Measurements from ENCODE around the gene SSBP3. TPM values are rescaled to one million over a fixed set of nuclear protein-coding genes. Genes with fewer than 3 reads are reported as not detected.
A peak's percentile ranks its signal among the peaks of the same experiment; 100 is the strongest.

Gene SSBP3
- total and polyA plus RNA-seq, 9 of the 15 experiments (the other 6 are each of a cell fraction or from before 2014, with no cell fraction given): 8.7 to 108 (median 33.8) TPM

DNA sequence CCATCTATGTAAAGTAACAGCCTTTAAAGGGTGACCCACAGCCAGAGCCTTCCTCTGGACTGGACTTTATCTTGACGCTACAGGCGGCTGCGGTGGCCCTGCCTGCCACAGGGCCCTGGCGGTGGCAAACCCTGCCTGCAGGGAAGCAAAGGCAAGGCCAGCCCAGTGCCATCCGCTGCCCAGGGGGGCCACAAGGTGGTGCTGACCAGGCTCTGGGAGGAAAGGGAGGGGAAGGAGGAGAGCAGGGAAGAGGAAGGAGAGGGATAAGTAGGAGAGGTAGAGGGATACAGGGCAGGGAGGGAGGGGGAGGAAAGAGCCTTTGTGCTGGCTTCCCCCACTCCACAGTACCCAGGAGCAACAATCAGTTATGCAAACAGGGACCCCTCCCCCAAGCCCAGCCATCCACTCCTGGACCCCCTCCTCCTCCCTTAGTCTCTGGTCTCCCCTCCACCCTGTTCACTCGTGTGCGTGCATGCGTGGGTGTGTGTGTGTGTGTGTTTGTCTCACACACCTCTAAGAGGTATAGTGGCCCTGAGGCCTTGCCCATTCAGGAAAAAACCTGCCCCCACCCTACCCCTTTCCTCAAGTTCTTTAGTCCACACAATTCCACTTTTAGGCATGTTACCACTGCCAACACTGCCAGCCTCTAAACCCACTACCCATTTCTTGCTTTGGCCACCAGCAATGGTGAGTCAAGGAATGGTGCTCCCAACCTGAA lies 30.3 kb downstream of the SSBP3 start (continued):
- TF ChIP-seq GATA2 (CRISPR knock-in tag; IDR thresholded peaks at IDR 0.05) (peak; percentile 72), MBD2 (IDR thresholded peaks at IDR 0.05; ENCODE audit: borderline replicate concordance, low read depth) (no peak), HNRNPUL1 (IDR thresholded peaks at IDR 0.05; ENCODE audit: low read length) (no peak), RBM14 (IDR thresholded peaks at IDR 0.05; ENCODE audit: borderline replicate concordance, insufficient read depth, low read depth, low read length) (no peak), POLR2B (IDR thresholded peaks at IDR 0.05; ENCODE audit: low read depth, partially characterized antibody) (no peak), KAT8 (IDR thresholded peaks at IDR 0.05; ENCODE audit: low read depth) (no peak), PHF20 (IDR thresholded peaks at IDR 0.05; ENCODE audit: partially characterized antibody) (no peak), PYGO2 (tag; IDR thresholded peaks at IDR 0.05) (no peak), SMAD4 (CRISPR knock-in tag; conservative IDR thresholded peaks at IDR 0.05) (peak; percentile 41), MAFK (IDR thresholded peaks at IDR 0.05; ENCODE audit: low read length) (no peak), ZNF143 (CRISPR knock-in tag; IDR thresholded peaks at IDR 0.05) (peak; percentile 29; the same call in 1 of the 2 replicates), TEAD4 (IDR thresholded peaks at IDR 0.05; ENCODE audit: low read length) (peak; percentile 66), TEAD4 (CRISPR knock-in tag; IDR thresholded peaks at IDR 0.05; ENCODE audit: borderline replicate concordance) (no peak), SIRT6 (IDR thresholded peaks at IDR 0.05; ENCODE audit: low read depth, low read length) (no peak), ZNF263 (CRISPR knock-in tag; IDR thresholded peaks at IDR 0.05; ENCODE audit: borderline replicate concordance) (0 out of 2 replicates have a peak, but pooled peaks have one; percentile 54), ZNF384 (IDR thresholded peaks at IDR 0.05; ENCODE audit: low read depth, low read length) (no peak)
- TF ChIP-seq, protein P1, sequence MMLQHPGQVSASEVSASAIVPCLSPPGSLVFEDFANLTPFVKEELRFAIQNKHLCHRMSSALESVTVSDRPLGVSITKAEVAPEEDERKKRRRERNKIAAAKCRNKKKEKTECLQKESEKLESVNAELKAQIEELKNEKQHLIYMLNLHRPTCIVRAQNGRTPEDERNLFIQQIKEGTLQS (IDR thresholded peaks at IDR 0.05): no peak
- TF ChIP-seq, protein P1 (CRISPR knock-in tag; conservative IDR thresholded peaks at IDR 0.05): no peak
- TF ChIP-seq, protein P2, sequence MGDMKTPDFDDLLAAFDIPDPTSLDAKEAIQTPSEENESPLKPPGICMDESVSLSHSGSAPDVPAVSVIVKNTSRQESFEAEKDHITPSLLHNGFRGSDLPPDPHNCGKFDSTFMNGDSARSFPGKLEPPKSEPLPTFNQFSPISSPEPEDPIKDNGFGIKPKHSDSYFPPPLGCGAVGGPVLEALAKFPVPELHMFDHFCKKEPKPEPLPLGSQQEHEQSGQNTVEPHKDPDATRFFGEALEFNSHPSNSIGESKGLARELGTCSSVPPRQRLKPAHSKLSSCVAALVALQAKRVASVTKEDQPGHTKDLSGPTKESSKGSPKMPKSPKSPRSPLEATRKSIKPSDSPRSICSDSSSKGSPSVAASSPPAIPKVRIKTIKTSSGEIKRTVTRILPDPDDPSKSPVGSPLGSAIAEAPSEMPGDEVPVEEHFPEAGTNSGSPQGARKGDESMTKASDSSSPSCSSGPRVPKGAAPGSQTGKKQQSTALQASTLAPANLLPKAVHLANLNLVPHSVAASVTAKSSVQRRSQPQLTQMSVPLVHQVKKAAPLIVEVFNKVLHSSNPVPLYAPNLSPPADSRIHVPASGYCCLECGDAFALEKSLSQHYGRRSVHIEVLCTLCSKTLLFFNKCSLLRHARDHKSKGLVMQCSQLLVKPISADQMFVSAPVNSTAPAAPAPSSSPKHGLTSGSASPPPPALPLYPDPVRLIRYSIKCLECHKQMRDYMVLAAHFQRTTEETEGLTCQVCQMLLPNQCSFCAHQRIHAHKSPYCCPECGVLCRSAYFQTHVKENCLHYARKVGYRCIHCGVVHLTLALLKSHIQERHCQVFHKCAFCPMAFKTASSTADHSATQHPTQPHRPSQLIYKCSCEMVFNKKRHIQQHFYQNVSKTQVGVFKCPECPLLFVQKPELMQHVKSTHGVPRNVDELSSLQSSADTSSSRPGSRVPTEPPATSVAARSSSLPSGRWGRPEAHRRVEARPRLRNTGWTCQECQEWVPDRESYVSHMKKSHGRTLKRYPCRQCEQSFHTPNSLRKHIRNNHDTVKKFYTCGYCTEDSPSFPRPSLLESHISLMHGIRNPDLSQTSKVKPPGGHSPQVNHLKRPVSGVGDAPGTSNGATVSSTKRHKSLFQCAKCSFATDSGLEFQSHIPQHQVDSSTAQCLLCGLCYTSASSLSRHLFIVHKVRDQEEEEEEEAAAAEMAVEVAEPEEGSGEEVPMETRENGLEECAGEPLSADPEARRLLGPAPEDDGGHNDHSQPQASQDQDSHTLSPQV (IDR thresholded peaks at IDR 0.05): peak; percentile 84
- TF ChIP-seq, protein P3, sequence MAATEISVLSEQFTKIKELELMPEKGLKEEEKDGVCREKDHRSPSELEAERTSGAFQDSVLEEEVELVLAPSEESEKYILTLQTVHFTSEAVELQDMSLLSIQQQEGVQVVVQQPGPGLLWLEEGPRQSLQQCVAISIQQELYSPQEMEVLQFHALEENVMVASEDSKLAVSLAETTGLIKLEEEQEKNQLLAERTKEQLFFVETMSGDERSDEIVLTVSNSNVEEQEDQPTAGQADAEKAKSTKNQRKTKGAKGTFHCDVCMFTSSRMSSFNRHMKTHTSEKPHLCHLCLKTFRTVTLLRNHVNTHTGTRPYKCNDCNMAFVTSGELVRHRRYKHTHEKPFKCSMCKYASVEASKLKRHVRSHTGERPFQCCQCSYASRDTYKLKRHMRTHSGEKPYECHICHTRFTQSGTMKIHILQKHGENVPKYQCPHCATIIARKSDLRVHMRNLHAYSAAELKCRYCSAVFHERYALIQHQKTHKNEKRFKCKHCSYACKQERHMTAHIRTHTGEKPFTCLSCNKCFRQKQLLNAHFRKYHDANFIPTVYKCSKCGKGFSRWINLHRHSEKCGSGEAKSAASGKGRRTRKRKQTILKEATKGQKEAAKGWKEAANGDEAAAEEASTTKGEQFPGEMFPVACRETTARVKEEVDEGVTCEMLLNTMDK (IDR thresholded peaks at IDR 0.05; ENCODE audit: borderline replicate concordance, insufficient read depth, low read depth, low read length, poor library complexity, severe bottlenecking): peak; percentile 63
